SK-N-SH (cell line): ENCODE results near the gene RAB17. TPM values are rescaled to one million over a fixed set of nuclear protein-coding genes. Genes with fewer than 3 reads are reported as not detected.

ENCODE experiments used
- CTCF ChIA-PET: fragments of 300-600, 350-600 bp; formaldehyde crosslinking; extraction: SDS; loops from one replicate; lab custom pipeline; 2021; lab: Yijun Ruan, JAX
- POLR2A ChIA-PET: fragments of 350-600 bp; sonication (Branson Sonifier 250); formaldehyde crosslinking; extraction: SDS; loops from one replicate; lab custom pipeline; 2020; ENCODE audit warnings: antibody characterized with exemption, inconsistent platforms; lab: Yijun Ruan, JAX
- DNase-seq: peaks from one replicate; pipeline ENCODE4 v3.0.0; 2012
- H2AFZ ChIP-seq: fragments of 200-600 bp; sonication (generic); 2 replicates; pipeline ENCODE4 v1.8.1; 2016; ENCODE audit warnings: antibody characterized with exemption, mild to moderate bottlenecking, low read depth
- H3F3A ChIP-seq: fragments of 200-600 bp; sonication (generic); replicated peaks from 2 replicates; pipeline ENCODE3; 2016; ENCODE audit warnings: antibody characterized with exemption, mild to moderate bottlenecking; ENCODE audit not compliant: insufficient read depth
- H3K27ac ChIP-seq, 2 experiments: fragments of 200-500 bp in 1 of 2; fragments of 200-600 bp in 1 of 2; sonication (Bioruptor generic) in 1 of 2; sonication (generic), shearing (Covaris generic) in 1 of 2; 2 replicates each; pipeline versions ENCODE4 v1.5.1 to v1.6.1; 2014 to 2016; ENCODE audit warnings: low read depth in 2 of 2, inconsistent platforms in 1 of 2, low read length in 1 of 2, mild to moderate bottlenecking in 1 of 2, mixed read lengths in 1 of 2
- H3K27me3 ChIP-seq: fragments of 200-600 bp; sonication (generic), shearing (Covaris generic); 2 replicates; pipeline ENCODE4 v1.6.1; 2016; ENCODE audit warnings: mixed run types; ENCODE audit not compliant: insufficient read depth
- H3K36me3 ChIP-seq, 2 experiments: fragments of 200-500 bp in 1 of 2; fragments of 200-600 bp in 1 of 2; sonication (Bioruptor generic) in 1 of 2; sonication (generic) in 1 of 2; replicated peaks in 1 of 2; 2 replicates each; pipeline versions ENCODE3 to v1.5.1; 2014 to 2016; ENCODE audit warnings: low read length in 1 of 2, mild to moderate bottlenecking in 1 of 2; ENCODE audit not compliant: insufficient read depth in 2 of 2, control insufficient read depth in 1 of 2
- H3K4me1 ChIP-seq, 2 experiments: fragments of 200-500 bp in 1 of 2; fragments of 200-600 bp in 1 of 2; sonication (Bioruptor generic) in 1 of 2; sonication (generic), shearing (Covaris generic) in 1 of 2; 2 replicates each; pipeline versions ENCODE4 v1.5.1 to v1.6.1; 2014 to 2016; ENCODE audit warnings: low read depth in 1 of 2, low read length in 1 of 2, mixed run types in 1 of 2; ENCODE audit not compliant: insufficient read depth in 2 of 2, control insufficient read depth in 1 of 2
- H3K4me2 ChIP-seq: fragments of 200-600 bp; sonication (generic), shearing (Covaris generic); 2 replicates; pipeline ENCODE4 v1.6.1; 2017; ENCODE audit warnings: mixed run types
- H3K4me3 ChIP-seq, 2 experiments: fragments of 200-500 bp in 1 of 2; fragments of 200-600 bp in 1 of 2; sonication (Bioruptor generic) in 1 of 2; sonication (generic), shearing (Covaris generic) in 1 of 2; 2 replicates each; pipeline versions ENCODE4 v1.5.1 to v1.8.1; 2014 to 2016; ENCODE audit warnings: low read depth in 2 of 2, inconsistent platforms in 1 of 2, low read length in 1 of 2, mild to moderate bottlenecking in 1 of 2, mixed read lengths in 1 of 2, moderate library complexity in 1 of 2
- H3K79me2 ChIP-seq: fragments of 200-600 bp; sonication (generic); 2 replicates; pipeline ENCODE4 v1.8.1; 2017; ENCODE audit warnings: mild to moderate bottlenecking; ENCODE audit not compliant: insufficient read depth
- H3K9ac ChIP-seq: fragments of 200-600 bp; sonication (generic); 2 replicates; pipeline ENCODE4 v1.6.1; 2017; ENCODE audit warnings: mixed run types
- H3K9me2 ChIP-seq: fragments of 200-600 bp; sonication (generic); 2 replicates; pipeline ENCODE4 v1.6.1; 2017; ENCODE audit warnings: mixed run types
- H3K9me3 ChIP-seq: fragments of 200-600 bp; sonication (generic); 2 replicates; pipeline ENCODE4 v1.6.1; 2017; ENCODE audit warnings: mixed run types, mild to moderate bottlenecking, moderate library complexity
- H4K20me1 ChIP-seq: fragments of 200-600 bp; sonication (generic); 2 replicates; pipeline ENCODE4 v1.6.1; 2017; ENCODE audit warnings: mild to moderate bottlenecking, mixed run types; ENCODE audit not compliant: insufficient read depth
- CTCF ChIP-seq: fragments of 200-600 bp; sonication (generic); IDR thresholded peaks from 2 replicates; pipeline ENCODE4 v1.6.1; 2017; ENCODE audit warnings: antibody characterized with exemption, mild to moderate bottlenecking, moderate library complexity
- ELF1 ChIP-seq: IDR thresholded peaks from 2 replicates; pipeline ENCODE4 v1.4.0; 2012
- EZH2phosphoT487 ChIP-seq: fragments of 200-600 bp; sonication (generic); IDR thresholded peaks from 2 replicates; pipeline ENCODE4 v1.6.1; 2017; ENCODE audit warnings: low read depth, mixed run types, mild to moderate bottlenecking, antibody characterized with exemption, moderate library complexity, borderline replicate concordance
- FOSL2 ChIP-seq: IDR thresholded peaks from 2 replicates; pipeline ENCODE4 v1.4.0; 2012; ENCODE audit warnings: low read depth, mild to moderate bottlenecking, moderate library complexity, borderline replicate concordance
- FOXM1 ChIP-seq: IDR thresholded peaks from 2 replicates; pipeline ENCODE4 v1.4.0; 2012; ENCODE audit warnings: low read depth, mild to moderate bottlenecking
- GATA2 ChIP-seq: sonication (generic); formaldehyde crosslinking; IDR thresholded peaks from 2 replicates; pipeline ENCODE4 v1.5.0; 2020; ENCODE audit warnings: mild to moderate bottlenecking, missing genetic modification reagents
- IRF3 ChIP-seq: fragments of 150-350 bp; IDR thresholded peaks from 2 replicates; pipeline ENCODE4 v1.6.1; 2016; ENCODE audit warnings: mild to moderate bottlenecking, low read depth, low read length
- JUND ChIP-seq: IDR thresholded peaks from 2 replicates; pipeline ENCODE4 v1.4.0; 2012
- MXI1 ChIP-seq: IDR thresholded peaks from 2 replicates; pipeline ENCODE4 v1.6.1; 2012; ENCODE audit warnings: mild to moderate bottlenecking, low read depth, low read length, improper control_type of control experiment
- NFIC ChIP-seq: IDR thresholded peaks from 2 replicates; pipeline ENCODE4 v1.4.0; 2012; ENCODE audit warnings: borderline replicate concordance
- POLR2AphosphoS5 ChIP-seq: IDR thresholded peaks from 2 replicates; pipeline ENCODE4 v1.6.1; 2012; ENCODE audit warnings: low read depth, low read length
- RCOR1 ChIP-seq: fragments of 150-350 bp; IDR thresholded peaks from 2 replicates; pipeline ENCODE4 v1.6.1; 2017; ENCODE audit warnings: antibody characterized with exemption, low read length
- REST ChIP-seq: IDR thresholded peaks from 2 replicates; pipeline ENCODE4 v1.6.1; 2012; ENCODE audit warnings: mild to moderate bottlenecking, low read depth, low read length, moderate library complexity
- SIN3A ChIP-seq: IDR thresholded peaks from 2 replicates; pipeline ENCODE4 v1.6.1; 2012; ENCODE audit warnings: low read depth, mild to moderate bottlenecking, low read length, moderate library complexity, borderline replicate concordance
- TAF1 ChIP-seq: IDR thresholded peaks from 2 replicates; pipeline ENCODE4 v1.6.1; 2012; ENCODE audit warnings: low read depth, mild to moderate bottlenecking, low read length, moderate library complexity, borderline replicate concordance
- TCF12 ChIP-seq: IDR thresholded peaks from 2 replicates; pipeline ENCODE4 v1.4.0; 2012
- YY1 ChIP-seq: IDR thresholded peaks from 2 replicates; pipeline ENCODE4 v1.4.0; 2012; ENCODE audit warnings: low read depth, mild to moderate bottlenecking
- WGBS: methylation state at CpG from one replicate; pipeline ENCODE4 v1.1.6; 2017; ENCODE audit warnings: low lambda C conversion rate; 5-methylcytosine and 5-hydroxymethylcytosine counted together
- polyA plus RNA-seq, 3 experiments: library from polyadenylated mRNA; depleted of rRNA; stranded (reverse); fragments of >200 nt; gene quantifications; 2 replicates each; pipeline ENCODE4 v1.2.3, GENCODE V29; 2012
- TF ChIP-seq, protein P1 (sequence below): IDR thresholded peaks from 2 replicates; pipeline ENCODE4 v1.4.0; 2012; ENCODE audit warnings: low read depth, borderline replicate concordance
- TF ChIP-seq, protein P2 (sequence below): fragments of 150-350 bp; IDR thresholded peaks from 2 replicates; pipeline ENCODE4 v1.6.1; 2017; ENCODE audit warnings: antibody characterized with exemption, low read length, low read depth, borderline replicate concordance

The RAB17 gene
- polyA plus RNA-seq, 1 of the 3 experiments (the other 2 are of a cell fraction) = 0.10 TPM

DNA sequence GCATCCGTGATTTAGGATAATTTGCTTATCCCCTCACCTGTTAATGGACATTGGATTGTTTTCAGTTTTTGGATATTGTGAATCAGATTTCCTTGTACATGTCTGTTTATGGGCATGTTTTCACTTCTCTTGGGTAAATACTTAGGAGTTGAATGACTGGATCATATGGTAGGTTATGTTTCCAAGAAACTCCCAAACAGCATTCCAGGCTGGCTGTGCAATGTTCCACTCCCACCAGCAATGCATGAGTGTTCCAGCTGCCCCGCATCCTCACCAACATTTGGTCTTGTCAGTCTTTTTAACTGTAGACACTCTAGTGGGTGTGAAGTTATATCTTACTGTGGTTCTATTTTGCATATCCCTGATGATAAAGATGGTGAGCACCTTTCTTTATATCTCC is 27.9 kb upstream of the RAB17 start:
- Histone ChIP-seq H4K20me1 (no peaks in the 10 kb centered on the region), H3K4me3 (no peak overlapping the region), H3F3A (peaks cover 43% of the 10 kb centered on the region), H3K27ac (peak overlapping the region; percentile 13 to 96; a peak in 3 of 4 replicates), H3K9me3 (no peaks in the 10 kb centered on the region), H3K9me2 (no peaks in the 10 kb centered on the region), H3K4me2 (no peak overlapping the region), H3K79me2 (no peaks in the 10 kb centered on the region), H3K4me1 (peaks cover 20 to 41% of the 10 kb centered on the region in 2 experiments), H3K36me3 (no peaks in the 10 kb centered on the region), H3K27me3 (no peaks in the 10 kb centered on the region), H3K9ac (no peak overlapping the region), H2AFZ (no peak overlapping the region)
- WGBS = 86% methylated on average over 2 of the region's 2 CpGs
- DNase-seq = no peak
- peak; percentile 32; the same call in 1 of the 2 replicates for TF ChIP-seq TCF12
- TF ChIP-seq JUND = 0 out of 2 replicates have a peak, but pooled peaks have one; percentile 7
- TF ChIP-seq GATA2 (CRISPR knock-in tag) = no peak
- CTCF ChIA-PET = no interaction called here
- POLR2A ChIA-PET = no interaction called here

GRCh38 chr2:237617587-237617982 is 27.1 kb upstream of the RAB17 start:
- POLR2A ChIA-PET = no interaction called here
- no peak for DNase-seq
- Histone ChIP-seq H3K9me2 (no peaks in the 10 kb centered on the region), H3K79me2 (no peaks in the 10 kb centered on the region), H3K36me3 (no peaks in the 10 kb centered on the region), H3K9me3 (no peaks in the 10 kb centered on the region), H3K27ac (peak overlapping the region; percentile 84 to 96), H3K4me3 (no peak overlapping the region), H3K4me1 (peaks cover 20 to 41% of the 10 kb centered on the region in 2 experiments), H2AFZ (peak overlapping the region; percentile 25; the same call in 1 of the 2 replicates), H3K27me3 (no peaks in the 10 kb centered on the region), H3K4me2 (peak overlapping the region; percentile 59), H3F3A (peaks cover 40% of the 10 kb centered on the region), H4K20me1 (no peaks in the 10 kb centered on the region), H3K9ac (peak overlapping the region; percentile 63; the same call in 1 of the 2 replicates)
- CTCF ChIA-PET = no interaction called here
- 70% methylated on average over 4 of the region's 4 CpGs for WGBS
- TF ChIP-seq TCF12 (0 out of 2 replicates have a peak, but pooled peaks have one; percentile 17), SIN3A (no peak), GATA2 (CRISPR knock-in tag) (no peak), ELF1 (no peak), TAF1 (no peak), CTCF (no peak), MXI1 (no peak), REST (no peak), RCOR1 (no peak), EZH2phosphoT487 (no peak), YY1 (no peak), POLR2AphosphoS5 (no peak), FOXM1 (no peak), IRF3 (no peak), FOSL2 (0 out of 2 replicates have a peak, but pooled peaks have one; percentile 1), NFIC (no peak)
- TF ChIP-seq, protein P1, sequence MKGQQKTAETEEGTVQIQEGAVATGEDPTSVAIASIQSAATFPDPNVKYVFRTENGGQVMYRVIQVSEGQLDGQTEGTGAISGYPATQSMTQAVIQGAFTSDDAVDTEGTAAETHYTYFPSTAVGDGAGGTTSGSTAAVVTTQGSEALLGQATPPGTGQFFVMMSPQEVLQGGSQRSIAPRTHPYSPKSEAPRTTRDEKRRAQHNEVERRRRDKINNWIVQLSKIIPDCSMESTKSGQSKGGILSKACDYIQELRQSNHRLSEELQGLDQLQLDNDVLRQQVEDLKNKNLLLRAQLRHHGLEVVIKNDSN = no peak
- TF ChIP-seq, protein P2, sequence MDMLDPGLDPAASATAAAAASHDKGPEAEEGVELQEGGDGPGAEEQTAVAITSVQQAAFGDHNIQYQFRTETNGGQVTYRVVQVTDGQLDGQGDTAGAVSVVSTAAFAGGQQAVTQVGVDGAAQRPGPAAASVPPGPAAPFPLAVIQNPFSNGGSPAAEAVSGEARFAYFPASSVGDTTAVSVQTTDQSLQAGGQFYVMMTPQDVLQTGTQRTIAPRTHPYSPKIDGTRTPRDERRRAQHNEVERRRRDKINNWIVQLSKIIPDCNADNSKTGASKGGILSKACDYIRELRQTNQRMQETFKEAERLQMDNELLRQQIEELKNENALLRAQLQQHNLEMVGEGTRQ = no peak
